Measurements from ENCODE around the gene CNOT4. TPM values are rescaled to one million over a fixed set of nuclear protein-coding genes. Genes with fewer than 3 reads are reported as not detected.
"Not testable (repeated sequence)": the region's sequence is repeated elsewhere in the genome, so short reads cannot be mapped to it uniquely, and the experiment has no call there.

The CNOT4 gene
- total RNA-seq, 1 donor from 2014 or later: 33.4 TPM

DNA sequence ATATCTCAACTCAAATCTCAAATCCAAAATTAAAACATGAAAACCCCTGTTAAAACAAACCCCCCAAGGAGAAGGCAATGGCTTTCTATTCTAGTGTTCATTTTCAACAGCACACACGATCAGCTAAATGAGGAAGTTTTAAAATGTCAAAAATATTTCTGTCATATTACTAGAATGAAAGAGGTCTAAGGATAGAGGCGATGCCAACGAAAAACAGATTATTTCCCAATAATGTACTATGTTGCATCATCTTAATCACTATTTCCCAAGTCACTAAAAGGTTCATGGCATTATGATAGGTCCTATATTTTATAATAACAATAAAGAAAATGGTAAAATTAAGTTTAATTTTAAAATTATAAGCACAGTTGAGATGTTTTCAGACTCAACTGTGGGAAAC, 10.1 kb downstream of the CNOT4 start:
- no peaks in the 10 kb centered on the region for H3K27me3 Mint-ChIP-seq (ENCODE audit: low read depth)
- H3K9me3 Mint-ChIP-seq: no peaks in the 10 kb centered on the region
- DNase-seq (ENCODE audit: low spot score in 2 of 2, unreplicated experiment in 2 of 2): no peak
- no peak overlapping the region for H3K4me3 Mint-ChIP-seq
- peaks cover 2% of the 10 kb centered on the region for H3K36me3 Mint-ChIP-seq
- H3K27ac Mint-ChIP-seq: no peak overlapping the region
- peaks cover 10% of the 10 kb centered on the region for H3K4me1 Mint-ChIP-seq
- TF ChIP-seq CTCF (IDR thresholded peaks at IDR 0.05; ENCODE audit: unreplicated experiment): no peak

DNA sequence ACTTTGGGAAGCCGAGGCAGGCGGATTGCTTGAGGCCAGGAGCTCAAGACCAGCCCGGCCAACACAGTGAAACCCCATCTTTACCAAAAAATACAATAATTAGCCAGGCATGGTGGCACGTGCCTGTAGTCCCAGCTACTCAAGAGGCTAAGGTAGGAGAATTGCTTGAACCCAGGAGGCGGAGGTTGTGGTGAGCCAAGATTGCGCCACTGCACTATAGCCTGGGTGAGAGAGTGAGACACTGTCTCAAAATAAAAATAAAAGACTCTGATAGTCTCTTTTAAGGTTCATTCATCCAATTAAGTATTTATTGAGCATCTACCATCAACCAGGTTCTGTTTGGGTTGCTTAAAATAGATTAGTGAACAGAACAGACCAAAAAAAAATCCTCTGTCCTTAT, 12.7 kb downstream of the CNOT4 start:
- peaks cover 10% of the 10 kb centered on the region for H3K4me1 Mint-ChIP-seq
- H3K4me3 Mint-ChIP-seq; H3K27ac Mint-ChIP-seq; H3K9me3 Mint-ChIP-seq; DNase-seq (ENCODE audit: low spot score in 2 of 2, unreplicated experiment in 2 of 2); H3K27me3 Mint-ChIP-seq (ENCODE audit: low read depth); H3K36me3 Mint-ChIP-seq: not testable (repeated sequence)

DNA sequence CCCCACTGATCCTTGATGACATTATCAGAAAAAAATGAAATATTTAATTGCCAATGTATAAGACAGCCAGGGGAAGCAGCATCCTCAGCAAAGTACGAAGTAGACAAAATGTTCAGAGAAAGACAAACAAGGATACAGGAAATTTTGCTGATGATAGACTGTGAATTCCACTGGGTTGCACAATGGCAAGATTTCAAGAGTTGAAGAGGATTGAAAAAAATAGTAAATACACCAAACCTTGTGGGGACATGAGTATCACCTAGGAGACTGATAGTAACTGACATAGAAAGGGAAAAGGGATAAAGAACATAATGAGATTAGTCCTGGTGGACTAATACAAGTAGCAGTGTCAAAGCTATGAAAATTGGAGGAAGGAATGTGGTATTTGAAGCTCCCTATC, 16.5 kb downstream of the CNOT4 start:
- Mint-ChIP-seq H3K4me3 (no peak overlapping the region), H3K4me1 (no peaks in the 10 kb centered on the region), H3K36me3 (peaks cover 1% of the 10 kb centered on the region), H3K27ac (no peak overlapping the region), H3K27me3 (ENCODE audit: low read depth) (no peaks in the 10 kb centered on the region), H3K9me3 (no peaks in the 10 kb centered on the region)
- no peak for TF ChIP-seq CTCF (IDR thresholded peaks at IDR 0.05; ENCODE audit: unreplicated experiment)
- no peak for DNase-seq (ENCODE audit: low spot score in 2 of 2, unreplicated experiment in 2 of 2)

GRCh38 chr7:135492151-135492550, 17.8 kb downstream of the CNOT4 start:
- Mint-ChIP-seq H3K4me1 (no peaks in the 10 kb centered on the region), H3K4me3 (no peak overlapping the region), H3K27ac (no peak overlapping the region), H3K36me3 (peaks cover 1% of the 10 kb centered on the region), H3K27me3 (ENCODE audit: low read depth) (no peaks in the 10 kb centered on the region), H3K9me3 (no peaks in the 10 kb centered on the region)
- no peak for TF ChIP-seq CTCF (IDR thresholded peaks at IDR 0.05; ENCODE audit: unreplicated experiment)
- no peak for DNase-seq (ENCODE audit: low spot score in 2 of 2, unreplicated experiment in 2 of 2)

- no peaks in the 10 kb centered on the region for H3K4me1 Mint-ChIP-seq
- H3K4me3 Mint-ChIP-seq: no peak overlapping the region
- no peaks in the 10 kb centered on the region for H3K9me3 Mint-ChIP-seq
- DNase-seq (ENCODE audit: low spot score in 2 of 2, unreplicated experiment in 2 of 2): no peak
- H3K36me3 Mint-ChIP-seq: peaks cover 1% of the 10 kb centered on the region
- no peaks in the 10 kb centered on the region for H3K27me3 Mint-ChIP-seq (ENCODE audit: low read depth)
- H3K27ac Mint-ChIP-seq: no peak overlapping the region
- TF ChIP-seq CTCF (IDR thresholded peaks at IDR 0.05; ENCODE audit: unreplicated experiment): no peak
These were observed 19.1 kb downstream of the CNOT4 start for GRCh38 chr7:135490783-135491182.

- no peak for DNase-seq (ENCODE audit: low spot score in 2 of 2, unreplicated experiment in 2 of 2)
- no peak for TF ChIP-seq CTCF (IDR thresholded peaks at IDR 0.05; ENCODE audit: unreplicated experiment)
- Mint-ChIP-seq H3K27me3 (ENCODE audit: low read depth) (no peaks in the 10 kb centered on the region), H3K9me3 (no peaks in the 10 kb centered on the region), H3K4me3 (no peak overlapping the region), H3K36me3 (peaks cover 2% of the 10 kb centered on the region), H3K4me1 (no peaks in the 10 kb centered on the region), H3K27ac (no peak overlapping the region)
These were observed 20.1 kb downstream of the CNOT4 start for GRCh38 chr7:135489791-135490190.
